OCI-M2 (cell line): ENCODE data around the gene COPB2.
"Not testable (repeated sequence)": the region's sequence is repeated elsewhere in the genome, so short reads cannot be mapped to it uniquely, and the experiment has no call there.

Experiments
- DNase-seq: peaks from one replicate; lab custom pipeline; 2025; ENCODE audit not compliant: unreplicated experiment; lab: John Stamatoyannopoulos, UW

COPB2 gene

GRCh38 chr3:139389552-139390368, at the start of gene COPB2:
Gene COPB2 (minus strand): TSS chr3:139389647. CDS start chr3:139389550, 97 bp downstream.
- peak; percentile 90 for DNase-seq

GRCh38 chr3:139434764-139435307, 45.4 kb upstream of the COPB2 start:
- DNase-seq, result no peak

GRCh38 chr3:139434228-139434627, 44.8 kb upstream of the COPB2 start:
- no peak for DNase-seq

GRCh38 chr3:139433089-139433488, 43.6 kb upstream of the COPB2 start:
- no peak for DNase-seq

- no peak for DNase-seq
Measured at GRCh38 chr3:139430493-139430892, 41.0 kb upstream of the COPB2 start.

- DNase-seq, result peak; percentile 5
Measured at GRCh38 chr3:139427283-139428060, 38.0 kb upstream of the COPB2 start.

GRCh38 chr3:139425745-139426400, 36.4 kb upstream of the COPB2 start:
- no peak for DNase-seq

GRCh38 chr3:139423232-139423631, 33.8 kb upstream of the COPB2 start:
- DNase-seq, result no peak

- DNase-seq, result no peak
Measured at GRCh38 chr3:139421460-139421859, 32.0 kb upstream of the COPB2 start.

- DNase-seq, result no peak
Measured at GRCh38 chr3:139421040-139421439, 31.6 kb upstream of the COPB2 start.

- no peak for DNase-seq
Measured at GRCh38 chr3:139418144-139418543, 28.7 kb upstream of the COPB2 start.

- no peak for DNase-seq
Measured at GRCh38 chr3:139416275-139416674, 26.8 kb upstream of the COPB2 start.

GRCh38 chr3:139414608-139415224, 25.3 kb upstream of the COPB2 start:
- DNase-seq, result no peak

GRCh38 chr3:139412891-139413290, 23.4 kb upstream of the COPB2 start:
- DNase-seq, result not testable (repeated sequence)

- not testable (repeated sequence) for DNase-seq
Measured at GRCh38 chr3:139401155-139401554, 11.7 kb upstream of the COPB2 start.

GRCh38 chr3:139396707-139397106, 7.3 kb upstream of the COPB2 start:
- DNase-seq, result no peak

- no peak for DNase-seq
Measured at GRCh38 chr3:139394116-139394515, 4.7 kb upstream of the COPB2 start.

- DNase-seq, result no peak
Measured at GRCh38 chr3:139388821-139389551, 461 bp downstream of the COPB2 start.

- DNase-seq, result no peak
Measured at GRCh38 chr3:139388077-139388476, 1.4 kb downstream of the COPB2 start.

- DNase-seq, result not testable (repeated sequence)
Measured at GRCh38 chr3:139382291-139382690, 7.2 kb downstream of the COPB2 start.
